GM19099 (cell line): Measurements from ENCODE around the gene TULP1.

Experiments used
- POLR2A ChIP-seq: IDR thresholded peaks from 3 replicates; pipeline ENCODE4 v1.6.1; 2011; ENCODE audit warnings: low read depth; ENCODE audit not compliant: insufficient read length; ENCODE audit errors: extremely low read depth

The TULP1 gene

DNA sequence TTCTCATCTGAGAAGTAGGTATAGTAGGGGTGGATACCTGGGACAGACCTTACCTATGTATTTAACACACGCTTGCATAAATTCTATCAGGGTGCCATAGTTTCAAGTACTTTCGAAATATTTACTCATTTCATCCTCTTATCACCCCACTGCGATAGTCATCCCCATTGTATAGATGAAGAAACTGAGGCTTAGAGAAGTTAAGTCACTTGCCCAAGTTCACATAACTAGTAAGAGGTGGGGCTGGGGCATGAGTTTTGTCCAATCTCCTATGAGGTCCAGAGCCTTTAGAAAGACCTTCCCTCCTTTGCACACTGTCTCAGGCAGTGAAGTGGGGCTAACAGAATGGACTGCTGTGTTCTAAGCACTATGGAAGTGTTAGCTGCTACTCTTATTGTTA lies 6.2 kb downstream of the TULP1 start:
- no peak for TF ChIP-seq POLR2A

DNA sequence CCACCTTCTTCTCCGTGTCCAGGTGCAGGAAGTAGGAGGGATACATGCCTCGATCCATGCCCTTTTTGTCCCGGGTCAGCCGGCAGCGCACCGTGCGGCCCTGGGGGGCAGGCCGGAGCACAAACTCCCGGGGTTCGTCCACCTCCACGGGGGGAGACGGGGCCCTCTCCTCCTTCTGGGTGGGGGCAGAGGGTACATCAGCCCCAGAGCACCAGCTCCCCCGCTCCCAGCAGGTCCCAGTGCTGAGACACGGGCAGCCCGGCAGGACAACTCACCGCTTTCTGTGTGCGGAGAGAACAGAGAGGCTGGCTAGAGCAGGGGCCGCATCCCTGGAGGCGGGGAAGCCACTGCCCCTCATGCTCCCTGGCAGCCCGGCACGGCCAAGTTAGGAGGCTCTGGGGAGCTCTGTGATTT lies 6.7 kb downstream of the TULP1 start:
- TF ChIP-seq POLR2A = no peak

DNA sequence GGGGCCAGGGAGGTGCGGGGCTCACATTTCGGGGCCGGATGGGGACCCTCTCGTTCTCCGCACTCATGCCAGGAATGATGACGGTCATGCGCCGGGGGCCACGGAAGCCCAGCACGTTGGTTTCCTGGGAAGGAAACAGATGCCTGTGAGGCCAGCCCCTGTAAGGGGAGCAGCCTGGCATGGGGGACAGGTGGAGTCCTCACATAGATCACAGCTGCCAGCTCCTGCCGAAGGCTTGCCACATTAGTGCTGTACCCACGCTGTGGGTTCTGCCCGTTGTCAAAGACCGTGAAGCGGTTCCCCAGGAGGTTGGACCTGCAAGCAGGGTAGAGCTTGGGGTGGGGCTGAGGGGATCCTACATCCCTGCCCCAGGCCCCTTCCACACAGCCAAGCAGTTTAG lies 9.2 kb downstream of the TULP1 start:
- no peak for TF ChIP-seq POLR2A

GRCh38 chr6:35501784-35502183 lies 10.9 kb downstream of the TULP1 start:
- TF ChIP-seq POLR2A = no peak

- no peak for TF ChIP-seq POLR2A
Observed at GRCh38 chr6:35500782-35501181, 11.9 kb downstream of the TULP1 start.

DNA sequence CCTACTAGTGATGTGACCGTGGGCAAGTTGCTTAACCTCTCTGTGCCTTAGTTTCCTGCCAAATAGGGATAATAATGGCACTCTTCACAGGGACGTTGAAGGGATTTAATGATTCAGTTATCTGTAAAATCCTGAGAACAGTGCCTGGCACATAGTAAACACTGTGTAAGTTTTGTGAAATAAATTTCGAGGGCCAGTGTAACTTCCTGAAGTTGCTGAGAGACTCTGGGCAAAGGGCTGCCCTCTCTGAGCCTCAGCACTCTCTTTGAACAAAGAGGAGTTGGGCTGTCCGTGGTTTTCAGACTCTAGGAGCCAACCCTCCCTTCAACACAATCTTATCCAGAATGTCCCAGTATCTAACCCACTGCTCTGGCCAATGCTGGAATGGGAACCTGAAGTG lies 13.3 kb downstream of the TULP1 start:
- TF ChIP-seq POLR2A = no peak

- TF ChIP-seq POLR2A = no peak
Observed at GRCh38 chr6:35498422-35499067, 14.2 kb downstream of the TULP1 start.

DNA sequence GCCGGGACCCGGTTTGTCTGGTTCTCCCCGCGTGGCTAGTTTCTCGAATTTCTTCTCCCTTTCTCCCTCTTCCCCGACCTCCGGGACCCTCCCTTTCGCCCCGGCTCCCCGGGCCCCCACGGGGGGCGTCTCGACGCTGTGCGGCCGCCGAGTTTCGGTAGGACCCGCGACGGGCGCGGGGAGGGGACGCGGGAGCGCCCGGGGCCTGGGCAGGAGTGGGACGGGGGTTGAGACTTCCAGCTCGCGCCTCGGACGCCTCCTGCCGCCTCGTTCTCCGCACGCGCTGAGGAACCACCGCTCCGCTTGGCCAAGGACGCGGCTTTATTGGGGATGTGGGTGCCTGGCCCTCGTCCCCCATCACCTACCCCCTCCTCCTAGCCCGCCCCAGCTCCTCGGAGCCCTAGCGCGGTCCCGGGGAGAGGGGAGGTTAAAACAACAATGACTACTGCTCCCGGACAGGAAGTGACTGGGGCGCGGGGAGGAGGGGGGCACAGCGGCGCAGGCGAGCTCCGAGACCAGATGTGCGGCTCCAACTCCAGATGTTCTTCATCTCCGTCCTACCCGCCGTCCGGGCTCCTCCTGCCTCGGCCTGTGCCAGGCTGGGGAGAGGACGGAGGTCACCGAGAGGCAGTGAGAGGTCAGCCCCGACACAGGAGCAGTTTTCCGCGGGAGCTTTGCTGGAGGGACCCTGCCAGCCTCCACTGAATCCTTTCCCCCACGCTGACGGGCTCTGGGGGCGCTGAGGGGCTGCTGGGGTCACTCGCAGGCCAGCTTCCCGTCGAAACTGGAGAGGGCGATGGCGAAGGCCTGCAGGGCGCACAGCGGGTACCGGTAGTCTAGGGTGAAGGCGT lies 14.9 kb downstream of the TULP1 start:
- TF ChIP-seq POLR2A = peak; percentile 16

GRCh38 chr6:35496841-35497570 lies 15.7 kb downstream of the TULP1 start, which contains the start of gene TEAD3:
TSS of gene TEAD3 (minus strand) at chr6:35497079.
- TF ChIP-seq POLR2A = no peak

GRCh38 chr6:35496036-35496840 lies 16.5 kb downstream of the TULP1 start:
- TF ChIP-seq POLR2A = no peak

- TF ChIP-seq POLR2A = no peak
Observed at GRCh38 chr6:35495258-35496035, 17.2 kb downstream of the TULP1 start.

- TF ChIP-seq POLR2A = no peak
Observed at GRCh38 chr6:35494161-35494563, 18.5 kb downstream of the TULP1 start.

- no peak for TF ChIP-seq POLR2A
Observed at GRCh38 chr6:35493307-35493983, 19.3 kb downstream of the TULP1 start.

GRCh38 chr6:35492974-35493284 lies 19.8 kb downstream of the TULP1 start:
- TF ChIP-seq POLR2A = no peak
